OCI-LY7 (cell line): ENCODE results near the gene DAPK2.

Experiments
- EZH2phosphoT487 ChIP-seq: fragments of 200-600 bp; sonication (generic); IDR thresholded peaks from 2 replicates; pipeline ENCODE4 v1.6.1; 2018; ENCODE audit warnings: low read depth, borderline replicate concordance, mild to moderate bottlenecking, mixed run types, antibody characterized with exemption, low read length, moderate library complexity, mixed read lengths
- TF ChIP-seq, protein P1 (sequence below): fragments of 200-600 bp; sonication (generic); conservative IDR thresholded peaks from 2 replicates; pipeline ENCODE4 v1.5.1; 2014; ENCODE audit warnings: mild to moderate bottlenecking, antibody characterized with exemption, low read length, moderate library complexity, mixed read lengths

DNA sequence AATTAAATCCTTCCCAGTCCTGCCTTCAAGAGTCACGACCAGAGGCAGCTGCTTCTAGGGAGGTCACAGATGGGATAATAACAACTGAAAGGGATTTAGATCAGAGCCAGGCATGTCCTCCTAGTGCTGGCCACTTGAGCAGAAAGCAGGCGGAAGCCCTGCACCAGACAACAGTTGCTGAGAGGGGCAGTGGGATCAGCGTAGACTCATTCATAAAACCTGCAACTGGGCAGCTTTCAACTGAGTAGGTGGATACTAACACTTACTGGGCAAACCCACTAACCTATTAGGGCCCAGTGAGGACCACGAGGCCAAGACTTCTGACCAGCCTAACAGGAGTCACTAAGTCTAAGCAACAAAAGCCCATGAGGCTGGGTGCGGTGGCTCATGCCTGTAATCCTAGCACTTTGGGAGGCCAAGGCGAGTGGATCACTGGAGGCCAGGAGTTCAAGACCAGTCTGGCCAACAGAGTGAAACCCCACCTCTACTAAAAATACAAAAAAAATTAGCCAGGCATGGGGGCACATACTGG lies 67.0 kb downstream of the DAPK2 start:
- TF ChIP-seq, protein P1, sequence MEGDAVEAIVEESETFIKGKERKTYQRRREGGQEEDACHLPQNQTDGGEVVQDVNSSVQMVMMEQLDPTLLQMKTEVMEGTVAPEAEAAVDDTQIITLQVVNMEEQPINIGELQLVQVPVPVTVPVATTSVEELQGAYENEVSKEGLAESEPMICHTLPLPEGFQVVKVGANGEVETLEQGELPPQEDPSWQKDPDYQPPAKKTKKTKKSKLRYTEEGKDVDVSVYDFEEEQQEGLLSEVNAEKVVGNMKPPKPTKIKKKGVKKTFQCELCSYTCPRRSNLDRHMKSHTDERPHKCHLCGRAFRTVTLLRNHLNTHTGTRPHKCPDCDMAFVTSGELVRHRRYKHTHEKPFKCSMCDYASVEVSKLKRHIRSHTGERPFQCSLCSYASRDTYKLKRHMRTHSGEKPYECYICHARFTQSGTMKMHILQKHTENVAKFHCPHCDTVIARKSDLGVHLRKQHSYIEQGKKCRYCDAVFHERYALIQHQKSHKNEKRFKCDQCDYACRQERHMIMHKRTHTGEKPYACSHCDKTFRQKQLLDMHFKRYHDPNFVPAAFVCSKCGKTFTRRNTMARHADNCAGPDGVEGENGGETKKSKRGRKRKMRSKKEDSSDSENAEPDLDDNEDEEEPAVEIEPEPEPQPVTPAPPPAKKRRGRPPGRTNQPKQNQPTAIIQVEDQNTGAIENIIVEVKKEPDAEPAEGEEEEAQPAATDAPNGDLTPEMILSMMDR = no peak
- TF ChIP-seq EZH2phosphoT487 = no peak
